H1 (cell line): ENCODE measurements around the gene DGCR8. TPM values are rescaled to one million over a fixed set of nuclear protein-coding genes. Genes with fewer than 3 reads are reported as not detected.

Experiments used
- CTCF ChIA-PET: fragments of 300-600 bp; sonication (Branson Sonifier 250); formaldehyde crosslinking; loops from one replicate; lab custom pipeline; 2021; ENCODE audit not compliant: partially characterized antibody; lab: Charles Lee
- POLR2A ChIA-PET: fragments of 300-600 bp; sonication (Branson Sonifier 250); formaldehyde crosslinking; loops from one replicate; lab custom pipeline; 2021; ENCODE audit warnings: inconsistent platforms; ENCODE audit not compliant: partially characterized antibody; lab: Charles Lee
- DNase-seq, 2 experiments: peaks; one replicate each; pipeline versions ENCODE4 v3.0.0 to v3.0.0-alpha.2; 2010 to 2022; ENCODE audit warnings: low spot score in 2 of 2, low read depth in 1 of 2, mixed read lengths in 1 of 2
- FAIRE-seq: peaks from 2 replicates; lab custom pipeline; 2011; peaks lifted over from hg19 to GRCh38; lab: Jason Lieb, UNC
- H2AFZ ChIP-seq: 2 replicates; pipeline ENCODE4 v1.8.1; 2012; ENCODE audit warnings: low read length, inconsistent platforms
- H2AK5ac ChIP-seq: 2 replicates; pipeline ENCODE4 v1.6.1; 2013; ENCODE audit warnings: low read depth, low read length
- H2BK120ac ChIP-seq: replicated peaks from 2 replicates; pipeline ENCODE3; 2013; ENCODE audit warnings: low read depth, low read length, inconsistent platforms
- H2BK12ac ChIP-seq: 2 replicates; pipeline ENCODE4 v1.6.1; 2013; ENCODE audit warnings: low read depth, low read length
- H2BK15ac ChIP-seq: 2 replicates; pipeline ENCODE4 v1.6.1; 2013; ENCODE audit warnings: low read length
- H2BK20ac ChIP-seq: 2 replicates; pipeline ENCODE4 v1.6.1; 2013; ENCODE audit warnings: low read length
- H2BK5ac ChIP-seq: 2 replicates; pipeline ENCODE4 v1.6.1; 2013; ENCODE audit warnings: low read depth, low read length
- H3K14ac ChIP-seq: 2 replicates; pipeline ENCODE4 v1.6.1; 2013; ENCODE audit warnings: inconsistent platforms; ENCODE audit not compliant: insufficient read length
- H3K18ac ChIP-seq: 2 replicates; pipeline ENCODE4 v1.6.1; 2013; ENCODE audit warnings: low read length; ENCODE audit errors: extremely low read depth
- H3K23ac ChIP-seq: 2 replicates; pipeline ENCODE4 v1.6.1; 2013; ENCODE audit warnings: inconsistent platforms; ENCODE audit not compliant: insufficient read length
- H3K23me2 ChIP-seq: 2 replicates; pipeline ENCODE4 v1.6.1; 2013; ENCODE audit warnings: low read depth, low read length
- H3K27ac ChIP-seq: 2 replicates; pipeline ENCODE4 v1.6.1; 2011; ENCODE audit warnings: low read depth, low read length, inconsistent platforms
- H3K27me3 ChIP-seq, 4 experiments: replicated peaks in 1 of 4; 1 replicate in 1 of 4; 2 replicates in 3 of 4; pipeline versions ENCODE4 v1.6.1 to v1.8.1; 2011 to 2013; ENCODE audit warnings: low read length in 3 of 4, mild to moderate bottlenecking in 3 of 4, inconsistent platforms in 2 of 4, mixed read lengths in 2 of 4, moderate library complexity in 1 of 4; ENCODE audit not compliant: control insufficient read depth in 3 of 4, insufficient read depth in 3 of 4; ENCODE audit errors: extremely low read depth in 1 of 4
- H3K36me3 ChIP-seq, 4 experiments: 2 replicates each; pipeline versions ENCODE4 v1.6.1 to v1.8.1; 2011 to 2013; ENCODE audit warnings: mild to moderate bottlenecking in 4 of 4, low read length in 3 of 4, moderate library complexity in 2 of 4, control low read depth in 1 of 4, inconsistent platforms in 1 of 4; ENCODE audit not compliant: insufficient read depth in 4 of 4, control insufficient read depth in 2 of 4
- H3K4ac ChIP-seq: replicated peaks from 2 replicates; pipeline ENCODE3; 2013; ENCODE audit warnings: low read length, low read depth, mixed read lengths, inconsistent platforms; ENCODE audit not compliant: insufficient read length
- H3K4me1 ChIP-seq, 4 experiments: replicated peaks in 1 of 4; 1 replicate in 1 of 4; 2 replicates in 3 of 4; pipeline versions ENCODE4 v1.6.1 to v1.8.1; 2011 to 2013; ENCODE audit warnings: low read length in 3 of 4, inconsistent platforms in 2 of 4, mixed read lengths in 1 of 4; ENCODE audit not compliant: insufficient read depth in 4 of 4, control insufficient read depth in 3 of 4
- H3K4me2 ChIP-seq, 2 experiments: 2 replicates each; pipeline versions ENCODE4 v1.6.1 to v1.8.1; 2011 to 2013; ENCODE audit warnings: low read depth in 2 of 2, low read length in 2 of 2, control low read depth in 1 of 2, inconsistent platforms in 1 of 2, mild to moderate bottlenecking in 1 of 2; ENCODE audit not compliant: insufficient read depth in 1 of 2
- H3K4me3 ChIP-seq, 4 experiments: fragments of 200-600, 300-600 bp in 1 of 4; sonication (generic), shearing (Covaris generic), sonication (Bioruptor Twin) in 1 of 4; 2 replicates each; pipeline versions ENCODE4 v1.5.1 to v1.8.1; 2011 to 2016; ENCODE audit warnings: low read length in 4 of 4, low read depth in 3 of 4, control low read depth in 2 of 4, inconsistent platforms in 2 of 4, mild to moderate bottlenecking in 2 of 4, mixed read lengths in 1 of 4, moderate library complexity in 1 of 4; ENCODE audit not compliant: insufficient read depth in 2 of 4; ENCODE audit errors: extremely low read depth in 1 of 4
- H3K56ac ChIP-seq: replicated peaks from 2 replicates; pipeline ENCODE3; 2013; ENCODE audit warnings: low read depth, mild to moderate bottlenecking, mixed read lengths, low read length, inconsistent platforms; ENCODE audit not compliant: insufficient read length
- H3K79me1 ChIP-seq: 2 replicates; pipeline ENCODE4 v1.6.1; 2013; ENCODE audit warnings: low read depth, low read length, control low read depth
- H3K79me2 ChIP-seq, 2 experiments: 2 replicates each; pipeline versions ENCODE4 v1.6.1 to v1.8.1; 2012 to 2013; ENCODE audit warnings: low read length in 2 of 2, mild to moderate bottlenecking in 2 of 2, inconsistent platforms in 1 of 2; ENCODE audit not compliant: insufficient read depth in 2 of 2, control insufficient read depth in 1 of 2
- H3K9ac ChIP-seq, 4 experiments: replicated peaks in 1 of 4; 1 replicate in 1 of 4; 2 replicates in 3 of 4; pipeline versions ENCODE4 v1.6.1 to v1.8.1; 2011 to 2013; ENCODE audit warnings: low read depth in 3 of 4, low read length in 3 of 4, control low read depth in 2 of 4, mild to moderate bottlenecking in 2 of 4, moderate library complexity in 2 of 4, inconsistent platforms in 1 of 4; ENCODE audit errors: extremely low read depth in 1 of 4
- H3K9me3 ChIP-seq, 2 experiments: 2 replicates each; pipeline versions ENCODE4 v1.6.1 to v1.8.1; 2012 to 2013; ENCODE audit warnings: mild to moderate bottlenecking in 2 of 2, moderate library complexity in 2 of 2, control low read depth in 1 of 2, inconsistent platforms in 1 of 2, low read depth in 1 of 2, low read length in 1 of 2, mixed read lengths in 1 of 2; ENCODE audit not compliant: insufficient read depth in 2 of 2
- H4K20me1 ChIP-seq, 2 experiments: replicated peaks in 1 of 2; 2 replicates each; pipeline versions ENCODE3 to v1.8.1; 2011 to 2013; ENCODE audit warnings: inconsistent platforms in 2 of 2, low read length in 2 of 2, mild to moderate bottlenecking in 1 of 2; ENCODE audit not compliant: insufficient read depth in 2 of 2, control insufficient read depth in 1 of 2
- H4K5ac ChIP-seq: 2 replicates; pipeline ENCODE4 v1.6.1; 2013; ENCODE audit warnings: low read length, low read depth, mixed read lengths, inconsistent platforms; ENCODE audit not compliant: insufficient read length
- H4K8ac ChIP-seq: 2 replicates; pipeline ENCODE4 v1.8.0; 2013; ENCODE audit warnings: mild to moderate bottlenecking, moderate library complexity, low read length, inconsistent platforms; ENCODE audit not compliant: insufficient read depth; ENCODE audit errors: extremely low read depth
- H4K91ac ChIP-seq: replicated peaks from 2 replicates; pipeline ENCODE3; 2013; ENCODE audit warnings: low read length, mixed read lengths, inconsistent platforms; ENCODE audit not compliant: insufficient read length
- YY1 ChIP-seq: IDR thresholded peaks from 2 replicates; pipeline ENCODE4 v1.6.1; 2011; ENCODE audit warnings: low read depth, mild to moderate bottlenecking, low read length
- ZNF274 ChIP-seq: IDR thresholded peaks from 2 replicates; pipeline ENCODE4 v1.7.0; 2012; ENCODE audit warnings: low read length, borderline replicate concordance; ENCODE audit errors: extremely low read depth
- WGBS, 2 experiments: shearing (Covaris generic) in 1 of 2; methylation state at CpG; one replicate each; pipeline versions ENCODE4 v1.1.6 to v1.1.7; 2013 to 2015; ENCODE audit warnings: low lambda C conversion rate in 2 of 2, mixed read lengths in 2 of 2, inconsistent platforms in 1 of 2, low coverage in 1 of 2, missing lambda C conversion rate in 1 of 2; ENCODE audit not compliant: insufficient replicate concordance in 2 of 2, insufficient coverage in 1 of 2, insufficient read length in 1 of 2; ENCODE audit errors: extremely low coverage in 1 of 2, missing lambda C conversion rate in 1 of 2; 5-methylcytosine and 5-hydroxymethylcytosine counted together
- polyA plus RNA-seq, 7 experiments: library from polyadenylated mRNA; depleted of rRNA in 3 of 7; stranded (reverse) in 5 of 7; unstranded in 2 of 7; fragments of >200 nt in 5 of 7; fragments of 200-250 nt in 2 of 7; gene quantifications; 1 replicate in 5 of 7; 2 replicates in 1 of 7; 4 replicates in 1 of 7; pipeline versions ENCODE4 v1.2.1 to v1.2.3, GENCODE V29; 2011 to 2013; ENCODE audit warnings: missing spikeins in 2 of 7, mixed read lengths in 2 of 7
- total RNA-seq: library from RNA; stranded (reverse); fragmentation: NEBNext Ultra II Directional; extraction: Animal tissue kit (Norgen Biotek cat#: 25700); gene quantifications from 2 replicates; pipeline ENCODE4 v1.2.1, GENCODE V29; 2021

Gene DGCR8
- total and polyA plus RNA-seq, 2 of the 8 experiments (the other 6 are each of a cell fraction or from before 2014, with no cell fraction given), result 23.7 to 43.7 TPM

GRCh38 chr22:20129747-20130014 is 49.6 kb downstream of the DGCR8 start:
- H3K56ac ChIP-seq, result no peak overlapping the region
- H3K27ac ChIP-seq, result no peak overlapping the region
- no peak overlapping the region for H3K4me3 ChIP-seq
- 0 out of 2 replicates have a peak overlapping the region, but pooled peaks have one; percentile 16 for H2BK5ac ChIP-seq
- FAIRE-seq (no peak), DNase-seq (no peak)
- no peaks in the 10 kb centered on the region for H3K9me3 ChIP-seq
- H4K5ac ChIP-seq, result no peak overlapping the region
- H4K91ac ChIP-seq, result no peak overlapping the region
- H2BK12ac ChIP-seq, result no peak overlapping the region
- no peak overlapping the region for H3K14ac ChIP-seq
- H3K23me2 ChIP-seq, result peaks cover 7% of the 10 kb centered on the region; the same call in 1 of the 2 replicates
- ChIA-PET CTCF (interaction anchor here (0.6 to 2.6 kb wide), 8 partner anchors 8 to 166 kb away, joined by 3 to 18 read pairs (median 5); partner anchors contain the start of gene TRMT2A), POLR2A (interaction anchor here (0.9 to 8.3 kb wide), 13 partner anchors 8 to 155 kb away, joined by 3 to 223 read pairs (median 8); partner anchors contain the start of genes DGCR8, RANBP1 and TRMT2A)
- H2BK120ac ChIP-seq, result no peak overlapping the region
- no peaks in the 10 kb centered on the region; the same call in 1 of the 2 replicates for H3K79me1 ChIP-seq
- peaks cover 18 to 31% of the 10 kb centered on the region in 2 experiments for H4K20me1 ChIP-seq
- no peak overlapping the region for H2AFZ ChIP-seq
- H3K27me3 ChIP-seq, result no peaks in the 10 kb centered on the region; a peak in 2 of 7 replicates
- TF ChIP-seq YY1, result peak; percentile 25; the same call in 1 of the 2 replicates
- TF ChIP-seq ZNF274, result no peak
- H2BK20ac ChIP-seq, result no peak overlapping the region
- peaks cover 0 to 12% (median 7%) of the 10 kb centered on the region in 4 experiments; a peak in 4 of 7 replicates for H3K4me1 ChIP-seq
- H3K79me2 ChIP-seq, result peaks cover 0 to 12% of the 10 kb centered on the region in 2 experiments; a peak in 1 of 4 replicates
- H3K9ac ChIP-seq, result no peak overlapping the region
- 0 out of 2 replicates have a peak overlapping the region, but pooled peaks have one; percentile 53 for H4K8ac ChIP-seq
- peaks cover 20 to 34% (median 22%) of the 10 kb centered on the region in 4 experiments; a peak in 7 of 8 replicates for H3K36me3 ChIP-seq
- H3K4me2 ChIP-seq, result no peak overlapping the region
- no peak overlapping the region for H3K23ac ChIP-seq
- H2BK15ac ChIP-seq, result no peak overlapping the region
- no peak overlapping the region for H3K4ac ChIP-seq
- 88% methylated on average over 3 of the region's 3 CpGs; no CpG with 5 or more reads in 1 of the 2 experiments for WGBS, 2 experiments
- no peak overlapping the region for H3K18ac ChIP-seq
- no peak overlapping the region for H2AK5ac ChIP-seq
